ENCODE results near the gene SYPL1.

DNA sequence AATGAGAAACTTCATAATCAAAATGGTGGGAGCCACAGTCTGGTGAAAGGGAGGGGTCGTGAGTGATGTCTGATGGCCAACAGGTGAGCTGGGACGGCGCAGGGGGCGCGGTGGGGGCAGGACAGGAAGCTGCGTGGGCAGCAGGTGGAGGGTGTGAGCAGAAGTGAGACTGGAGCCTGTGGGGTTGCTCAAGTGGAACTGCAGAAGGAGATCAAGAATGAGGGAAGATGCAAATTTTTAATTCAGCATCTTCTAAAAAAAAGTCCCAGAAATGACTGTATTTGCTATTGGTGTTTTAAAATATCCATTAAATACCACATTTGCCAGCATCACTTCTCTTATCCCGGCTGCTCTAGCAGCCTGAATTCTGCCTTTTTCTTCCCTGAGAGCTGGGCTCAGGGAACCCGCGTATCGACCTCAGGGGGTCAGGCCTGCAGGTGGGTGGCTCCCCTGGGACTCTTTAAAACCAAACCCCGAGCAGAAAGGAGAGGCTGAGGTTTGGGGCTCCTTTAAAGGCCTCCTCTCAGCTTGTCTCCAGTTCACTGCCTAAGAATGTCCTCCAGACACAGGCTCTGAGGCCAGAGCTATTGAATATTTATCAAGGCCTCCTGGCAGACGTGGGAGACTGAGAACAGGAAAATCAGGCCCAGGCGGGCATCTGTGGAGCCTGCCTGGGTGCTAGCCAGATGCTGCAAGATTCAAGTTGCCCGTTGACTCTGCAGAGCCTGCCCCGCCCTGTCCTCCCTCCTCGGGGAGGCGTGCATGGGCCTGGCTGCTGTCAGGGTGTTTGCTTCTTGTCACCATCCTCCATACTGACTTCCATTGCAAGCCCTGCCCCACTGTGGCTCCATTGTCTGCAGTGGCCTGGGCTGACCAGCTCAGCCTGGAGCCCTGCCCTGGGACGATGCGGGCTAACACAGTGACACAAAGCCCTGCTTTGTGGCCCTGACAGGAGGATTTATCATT, 53.9 kb downstream of the SYPL1 start:
- TF ChIP-seq, protein P1, sequence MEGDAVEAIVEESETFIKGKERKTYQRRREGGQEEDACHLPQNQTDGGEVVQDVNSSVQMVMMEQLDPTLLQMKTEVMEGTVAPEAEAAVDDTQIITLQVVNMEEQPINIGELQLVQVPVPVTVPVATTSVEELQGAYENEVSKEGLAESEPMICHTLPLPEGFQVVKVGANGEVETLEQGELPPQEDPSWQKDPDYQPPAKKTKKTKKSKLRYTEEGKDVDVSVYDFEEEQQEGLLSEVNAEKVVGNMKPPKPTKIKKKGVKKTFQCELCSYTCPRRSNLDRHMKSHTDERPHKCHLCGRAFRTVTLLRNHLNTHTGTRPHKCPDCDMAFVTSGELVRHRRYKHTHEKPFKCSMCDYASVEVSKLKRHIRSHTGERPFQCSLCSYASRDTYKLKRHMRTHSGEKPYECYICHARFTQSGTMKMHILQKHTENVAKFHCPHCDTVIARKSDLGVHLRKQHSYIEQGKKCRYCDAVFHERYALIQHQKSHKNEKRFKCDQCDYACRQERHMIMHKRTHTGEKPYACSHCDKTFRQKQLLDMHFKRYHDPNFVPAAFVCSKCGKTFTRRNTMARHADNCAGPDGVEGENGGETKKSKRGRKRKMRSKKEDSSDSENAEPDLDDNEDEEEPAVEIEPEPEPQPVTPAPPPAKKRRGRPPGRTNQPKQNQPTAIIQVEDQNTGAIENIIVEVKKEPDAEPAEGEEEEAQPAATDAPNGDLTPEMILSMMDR (IDR thresholded peaks at IDR 0.05) = no peak
- no peak for TF ChIP-seq POLR2A (IDR thresholded peaks at IDR 0.05)
